NCI-H446 treated with DMSO at 0.1 percent for 48 hours (cell line): ENCODE data around the gene TBL2.
"Not testable (repeated sequence)": the region's sequence is repeated elsewhere in the genome, so short reads cannot be mapped to it uniquely, and the experiment has no call there.

Experiments
- DNase-seq: peaks from one replicate; lab custom pipeline; 2025; lab: John Stamatoyannopoulos, UW

Gene TBL2

GRCh38 chr7:73606801-73607691 lies 28.7 kb upstream of the TBL2 start:
- DNase-seq, result no peak

GRCh38 chr7:73605601-73606220 lies 27.3 kb upstream of the TBL2 start:
- no peak for DNase-seq

GRCh38 chr7:73602721-73603651 lies 24.6 kb upstream of the TBL2 start:
- DNase-seq, result no peak

GRCh38 chr7:73599916-73600315 lies 21.5 kb upstream of the TBL2 start:
- DNase-seq, result no peak

- no peak for DNase-seq
These were observed 20.9 kb upstream of the TBL2 start for GRCh38 chr7:73599151-73599882.

- no peak for DNase-seq
These were observed 19.8 kb upstream of the TBL2 start for GRCh38 chr7:73597978-73598782.

- no peak for DNase-seq
These were observed 18.0 kb upstream of the TBL2 start for GRCh38 chr7:73596191-73597065.

- no peak for DNase-seq
These were observed 17.0 kb upstream of the TBL2 start for GRCh38 chr7:73595358-73595757.

GRCh38 chr7:73593207-73594045 lies 15.0 kb upstream of the TBL2 start:
- DNase-seq, result no peak

- no peak for DNase-seq
These were observed 8.5 kb upstream of the TBL2 start for GRCh38 chr7:73586911-73587310.

GRCh38 chr7:73585196-73585595 lies 6.8 kb upstream of the TBL2 start:
- no peak for DNase-seq

GRCh38 chr7:73582664-73583202 lies 4.4 kb upstream of the TBL2 start:
- no peak for DNase-seq

- DNase-seq, result not testable (repeated sequence)
These were observed 2.6 kb upstream of the TBL2 start for GRCh38 chr7:73581006-73581405.

- DNase-seq, result no peak
These were observed 595 bp downstream of the TBL2 start for GRCh38 chr7:73577627-73578341.

GRCh38 chr7:73573791-73574190 lies 4.6 kb downstream of the TBL2 start:
- DNase-seq, result no peak

- no peak for DNase-seq
These were observed 5.1 kb downstream of the TBL2 start for GRCh38 chr7:73573276-73573675.

- DNase-seq, result no peak
These were observed 5.6 kb downstream of the TBL2 start for GRCh38 chr7:73572767-73573186.

GRCh38 chr7:73570977-73571376 lies 7.4 kb downstream of the TBL2 start:
- no peak for DNase-seq
